ENCODE data around the gene CACNA2D3. TPM values are rescaled to one million over a fixed set of nuclear protein-coding genes. Genes with fewer than 3 reads are reported as not detected.
"Not testable (repeated sequence)": the region's sequence is repeated elsewhere in the genome, so short reads cannot be mapped to it uniquely, and the experiment has no call there.

Gene CACNA2D3
- total RNA-seq (2014; rRNA removed; shearing (Covaris generic)): 1.6 TPM in 2 replicates

DNA sequence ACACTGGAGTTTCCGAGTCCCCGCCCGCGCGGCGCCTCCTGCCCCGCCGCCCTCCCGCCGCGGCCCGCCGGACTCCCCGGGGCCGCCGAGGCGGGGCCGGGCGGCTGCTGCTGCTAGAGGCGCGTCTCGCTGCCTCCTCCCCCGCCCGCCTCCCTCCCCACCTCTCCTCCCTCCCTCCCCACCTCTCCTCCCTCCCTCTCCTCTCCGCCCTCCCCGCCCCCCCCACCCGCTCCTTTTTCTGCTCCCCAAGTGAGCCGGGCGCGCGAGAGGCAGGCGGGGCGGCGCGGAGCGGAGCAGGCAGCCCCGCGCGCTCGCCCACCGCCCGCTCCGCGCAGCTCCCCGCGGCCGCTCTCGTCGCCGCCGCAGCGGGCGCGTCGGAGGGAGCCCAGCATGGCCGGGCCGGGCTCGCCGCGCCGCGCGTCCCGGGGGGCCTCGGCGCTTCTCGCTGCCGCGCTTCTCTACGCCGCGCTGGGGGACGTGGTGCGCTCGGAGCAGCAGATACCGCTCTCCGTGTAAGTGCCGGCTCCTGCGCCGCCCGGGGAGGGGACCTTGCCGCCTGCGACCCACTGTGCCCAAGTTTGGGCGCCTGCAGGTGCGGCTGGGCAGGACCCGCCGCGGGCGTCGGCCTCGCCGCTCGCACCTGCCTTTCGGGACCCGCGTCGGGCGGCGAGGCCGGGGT, at the start of gene CACNA2D3:
Gene CACNA2D3, plus strand, starts transcription at position 229 of the 679 bp plus-strand sequence.
- peak; percentile 82 for DNase-seq
- no peaks in the 10 kb centered on the region for H3K36me3 ChIP-seq (replicated peaks; ENCODE audit: control insufficient read depth, insufficient read depth, low read length)
- H3K4me3 ChIP-seq (ENCODE audit: insufficient read depth, low read depth, low read length): peak within 1 kb of the TSS; percentile 67
- H3K27me3 ChIP-seq (ENCODE audit: control insufficient read depth, insufficient read depth, low read length): peaks cover 57% of the 10 kb centered on the region

GRCh38 chr3:54073386-54073785, 49.0 kb upstream of the CACNA2D3 start:
- no peaks in the 10 kb centered on the region for H3K27me3 ChIP-seq (ENCODE audit: control insufficient read depth, insufficient read depth, low read length)
- no peak for DNase-seq
- H3K4me3 ChIP-seq (ENCODE audit: insufficient read depth, low read depth, low read length): no peak overlapping the region
- no peaks in the 10 kb centered on the region for H3K36me3 ChIP-seq (replicated peaks; ENCODE audit: control insufficient read depth, insufficient read depth, low read length)

DNA sequence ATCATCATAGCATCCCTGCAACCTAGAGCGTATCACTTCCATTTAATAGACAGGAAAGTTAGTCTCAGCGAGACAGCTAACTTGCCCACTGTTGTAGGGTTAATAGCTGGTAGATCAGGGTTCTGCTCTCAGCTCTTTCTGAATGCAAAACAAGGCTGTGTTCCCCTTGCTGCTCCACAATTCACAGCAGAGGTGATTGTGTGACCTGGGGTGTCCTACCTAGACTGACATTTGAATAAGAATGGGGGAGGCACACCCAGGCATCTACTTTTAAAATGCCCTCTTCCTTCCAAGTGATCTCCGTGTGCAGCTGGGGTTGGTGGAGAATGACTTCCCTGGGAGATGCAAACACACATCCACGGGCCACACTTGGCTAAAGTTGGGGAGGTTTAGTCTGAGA, 43.0 kb upstream of the CACNA2D3 start:
- H3K27me3 ChIP-seq (ENCODE audit: control insufficient read depth, insufficient read depth, low read length): no peaks in the 10 kb centered on the region
- peak; percentile 45 for DNase-seq
- H3K4me3 ChIP-seq (ENCODE audit: insufficient read depth, low read depth, low read length): no peak overlapping the region
- H3K36me3 ChIP-seq (replicated peaks; ENCODE audit: control insufficient read depth, insufficient read depth, low read length): no peaks in the 10 kb centered on the region

DNA sequence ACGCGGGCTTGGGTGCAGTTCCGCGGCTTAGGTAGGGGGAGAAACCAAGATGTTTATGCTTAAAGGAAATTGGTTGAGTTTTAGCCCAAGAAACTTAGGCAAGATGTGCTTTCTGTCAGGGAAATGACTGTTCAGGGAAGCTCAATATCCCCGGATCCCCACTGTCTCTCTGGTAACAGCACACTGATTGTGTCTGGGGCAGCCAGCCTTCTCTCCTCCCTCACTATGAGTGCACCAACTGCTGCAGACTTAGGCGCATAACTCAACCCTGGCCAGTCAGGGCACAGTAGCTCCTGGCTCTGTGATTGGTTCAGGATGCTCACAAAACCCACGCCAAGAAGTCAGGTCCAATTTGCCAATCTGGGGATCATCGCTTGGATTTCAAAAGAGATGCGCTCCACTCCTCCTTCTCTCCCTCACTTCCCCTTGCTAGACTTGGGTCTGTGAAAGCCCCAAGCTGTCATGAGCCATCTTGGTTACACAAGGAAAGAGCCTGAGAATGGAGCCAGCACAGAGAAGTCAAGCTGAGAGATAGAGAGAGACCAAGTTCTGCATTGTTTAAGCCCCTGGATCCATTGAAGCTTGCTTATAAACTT, 42.5 kb upstream of the CACNA2D3 start:
- Histone ChIP-seq H3K36me3 (replicated peaks; ENCODE audit: control insufficient read depth, insufficient read depth, low read length) (no peaks in the 10 kb centered on the region), H3K27me3 (ENCODE audit: control insufficient read depth, insufficient read depth, low read length) (no peaks in the 10 kb centered on the region), H3K4me3 (ENCODE audit: insufficient read depth, low read depth, low read length) (no peak overlapping the region)
- DNase-seq: no peak

DNA sequence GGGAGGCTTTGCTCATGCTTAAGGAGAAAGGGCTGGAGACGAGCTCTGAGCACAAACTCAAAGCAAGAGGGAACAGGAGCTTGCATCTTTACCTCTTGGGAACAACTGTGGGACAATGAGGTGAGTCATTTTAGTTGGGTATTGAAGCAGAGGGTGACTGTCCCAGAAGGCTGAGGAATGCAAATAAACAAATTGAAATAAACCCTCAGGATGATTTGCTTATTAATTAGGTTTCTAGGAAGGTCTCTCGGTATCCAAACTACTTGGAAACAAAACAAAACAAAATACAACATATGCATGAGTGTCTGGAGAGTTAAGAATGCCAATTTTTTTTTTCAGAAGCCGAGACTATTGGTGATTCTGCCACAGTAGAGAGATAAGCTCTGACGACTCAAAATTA, 38.4 kb upstream of the CACNA2D3 start:
- Histone ChIP-seq H3K27me3 (ENCODE audit: control insufficient read depth, insufficient read depth, low read length) (peaks cover 10% of the 10 kb centered on the region), H3K36me3 (replicated peaks; ENCODE audit: control insufficient read depth, insufficient read depth, low read length) (no peaks in the 10 kb centered on the region), H3K4me3 (ENCODE audit: insufficient read depth, low read depth, low read length) (no peak overlapping the region)
- DNase-seq: no peak

DNA sequence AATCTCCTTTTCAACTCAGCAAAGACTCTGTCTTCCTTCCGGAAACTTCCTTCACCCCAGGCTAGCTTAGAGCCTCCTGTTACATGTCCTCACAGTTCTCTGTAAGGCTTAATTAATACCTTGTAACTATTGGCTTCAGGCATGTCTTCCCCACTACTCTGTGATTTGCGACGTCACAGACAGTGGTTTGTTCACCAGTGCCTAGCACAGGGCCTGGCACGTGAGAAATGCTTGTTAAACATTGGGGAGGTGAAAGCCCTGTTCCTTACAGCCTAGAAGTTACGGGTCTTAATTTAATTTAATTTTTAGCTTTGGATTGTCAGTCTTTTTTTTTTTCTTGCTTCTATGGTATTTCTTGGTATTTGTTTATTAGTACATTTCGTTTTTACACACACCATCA, 36.4 kb upstream of the CACNA2D3 start:
- peaks cover 10% of the 10 kb centered on the region for H3K27me3 ChIP-seq (ENCODE audit: control insufficient read depth, insufficient read depth, low read length)
- H3K4me3 ChIP-seq (ENCODE audit: insufficient read depth, low read depth, low read length): no peak overlapping the region
- no peak for DNase-seq
- no peaks in the 10 kb centered on the region for H3K36me3 ChIP-seq (replicated peaks; ENCODE audit: control insufficient read depth, insufficient read depth, low read length)

DNA sequence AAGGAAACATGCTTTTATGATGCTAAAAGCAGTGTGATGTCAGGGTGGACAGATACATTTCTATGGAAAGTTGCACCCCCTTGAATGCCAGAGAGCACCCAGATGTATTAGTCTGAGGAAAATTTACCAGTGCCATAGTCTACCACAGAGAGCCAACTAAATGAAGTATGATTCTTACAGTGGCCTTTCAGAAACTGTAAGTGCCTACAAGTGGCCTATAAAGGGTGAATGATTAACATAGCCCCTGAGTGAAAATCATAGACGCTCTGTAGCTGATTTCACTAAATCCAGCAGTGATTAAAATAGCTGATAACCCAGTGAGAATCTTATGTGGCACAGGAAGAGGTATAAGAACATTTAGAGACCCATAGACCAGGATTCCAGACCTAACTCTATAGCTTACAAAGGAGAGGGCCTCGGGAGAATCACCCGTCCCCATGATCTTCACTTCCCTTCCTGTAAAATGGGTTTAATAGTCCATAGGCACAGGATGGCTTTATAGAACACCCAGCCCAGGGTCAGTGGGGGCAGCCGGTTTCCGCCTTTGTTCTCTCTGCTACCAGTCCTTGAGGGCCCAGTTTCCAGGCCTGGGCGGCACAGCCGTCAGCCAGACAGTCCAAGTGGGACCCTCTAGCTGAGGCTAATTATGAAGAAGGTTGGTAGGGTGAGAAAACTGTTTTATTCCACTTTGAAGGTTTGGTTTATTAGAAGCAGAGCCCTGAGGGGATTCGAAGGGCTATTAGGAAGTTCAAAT, 35.5 kb upstream of the CACNA2D3 start:
- no peak overlapping the region for H3K4me3 ChIP-seq (ENCODE audit: insufficient read depth, low read depth, low read length)
- H3K27me3 ChIP-seq (ENCODE audit: control insufficient read depth, insufficient read depth, low read length): peaks cover 10% of the 10 kb centered on the region
- no peak for DNase-seq
- H3K36me3 ChIP-seq (replicated peaks; ENCODE audit: control insufficient read depth, insufficient read depth, low read length): no peaks in the 10 kb centered on the region

DNA sequence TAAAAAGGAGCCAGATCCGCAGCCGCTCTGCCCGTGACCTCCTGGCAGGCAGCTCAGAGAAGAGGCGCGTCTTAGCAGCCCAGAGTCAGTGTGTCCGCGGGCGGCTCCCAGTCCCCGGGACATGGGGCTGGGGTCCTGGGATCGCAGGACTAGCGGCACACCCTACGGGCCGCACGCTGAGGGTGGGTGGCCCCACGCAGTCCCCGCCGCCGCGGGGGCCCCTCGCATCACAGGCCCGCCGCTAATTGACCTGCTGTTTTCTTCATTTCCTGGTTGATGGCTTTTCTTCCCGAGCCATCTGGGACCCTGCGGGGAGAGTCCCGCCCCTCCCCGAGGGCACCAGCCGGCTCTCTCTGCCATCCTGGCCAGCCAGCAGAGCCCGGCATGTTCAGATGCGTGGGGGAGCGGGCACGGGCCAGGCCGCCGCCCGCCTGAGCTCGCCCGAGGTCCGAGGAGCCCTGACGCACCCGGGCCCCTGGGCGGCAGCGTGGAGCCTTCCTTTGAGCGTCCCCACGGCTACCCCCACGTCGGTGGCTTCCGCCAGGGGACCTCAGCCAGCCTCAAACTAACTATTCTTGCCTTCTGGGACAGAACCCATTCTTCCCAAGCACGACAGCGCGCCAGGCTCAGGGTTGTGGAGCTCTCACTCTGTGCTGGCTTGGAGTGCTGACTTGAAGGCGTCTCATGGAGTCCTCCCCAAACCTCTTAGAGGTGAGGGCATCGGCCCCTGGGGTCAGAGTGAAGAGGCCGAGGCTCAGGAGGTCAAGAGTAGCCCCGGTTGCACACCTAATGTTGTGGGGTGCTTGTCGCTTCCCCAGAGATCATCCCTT, 34.6 kb upstream of the CACNA2D3 start:
- peak overlapping the region; percentile 38 for H3K4me3 ChIP-seq (ENCODE audit: insufficient read depth, low read depth, low read length)
- peaks cover 10% of the 10 kb centered on the region for H3K27me3 ChIP-seq (ENCODE audit: control insufficient read depth, insufficient read depth, low read length)

DNA sequence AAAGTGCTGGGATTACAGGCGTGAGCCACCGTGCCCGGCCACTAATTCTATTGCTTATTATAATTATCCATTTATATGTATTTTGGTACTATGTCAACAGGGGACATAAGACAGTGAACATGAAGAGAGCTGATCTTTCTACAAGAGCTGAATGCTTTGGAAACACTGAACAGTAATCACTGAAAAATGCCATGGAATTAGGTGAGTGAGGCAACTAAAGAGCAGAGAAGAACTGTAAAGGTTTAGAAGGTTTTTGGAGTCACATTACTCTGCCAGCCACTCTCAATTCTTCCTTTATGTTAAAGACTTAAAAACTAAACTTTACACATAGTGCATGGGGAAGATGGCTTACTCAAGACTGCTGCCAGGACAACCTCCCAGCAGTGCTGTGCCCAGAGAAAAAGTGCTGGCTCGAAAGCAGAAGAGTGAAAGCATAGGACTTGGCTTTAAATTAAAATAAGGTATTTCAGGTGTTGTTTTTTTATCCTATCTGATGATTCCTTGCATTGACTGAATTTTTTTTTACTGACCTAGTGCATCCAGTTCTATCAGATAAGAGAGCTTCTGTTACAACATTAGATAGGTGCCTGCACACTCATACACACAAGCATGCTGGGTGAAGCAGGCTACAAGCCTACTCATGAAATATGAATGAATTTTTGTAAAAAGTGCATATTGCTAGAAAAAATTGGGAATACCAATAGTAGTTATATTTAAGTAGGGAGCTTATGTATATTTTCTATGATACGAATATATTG, 28.7 kb upstream of the CACNA2D3 start:
- Histone ChIP-seq H3K4me3 (ENCODE audit: insufficient read depth, low read depth, low read length) (no peak overlapping the region), H3K36me3 (replicated peaks; ENCODE audit: control insufficient read depth, insufficient read depth, low read length) (no peaks in the 10 kb centered on the region), H3K27me3 (ENCODE audit: control insufficient read depth, insufficient read depth, low read length) (peaks cover under 1% of the 10 kb centered on the region; the same call in 1 of the 2 replicates)
- DNase-seq: no peak

More for the DNA sequence above, 34.6 kb upstream of the CACNA2D3 start:
- H3K36me3 ChIP-seq (replicated peaks; ENCODE audit: control insufficient read depth, insufficient read depth, low read length): no peaks in the 10 kb centered on the region
- DNase-seq: peak; percentile 78

DNA sequence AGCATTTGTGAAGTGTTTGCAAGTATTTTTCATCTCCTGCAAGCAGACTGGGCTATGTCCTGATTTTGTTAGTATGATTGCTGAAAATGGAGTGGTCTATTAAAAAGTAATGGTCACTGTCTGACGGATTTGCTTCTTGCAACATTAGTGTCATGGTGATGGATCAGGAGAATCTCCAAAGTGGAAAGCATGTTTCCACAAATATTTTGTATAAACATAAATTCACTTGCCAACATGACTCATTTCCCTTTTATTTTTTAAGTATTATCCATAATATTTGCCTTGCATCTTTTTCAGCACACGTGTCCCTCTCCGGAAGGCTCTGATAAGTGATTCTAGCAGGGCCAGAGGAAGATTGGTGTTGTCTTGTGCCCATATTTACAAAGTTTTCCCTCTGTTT, 27.4 kb upstream of the CACNA2D3 start:
- H3K36me3 ChIP-seq (replicated peaks; ENCODE audit: control insufficient read depth, insufficient read depth, low read length): no peaks in the 10 kb centered on the region
- DNase-seq: no peak

DNA sequence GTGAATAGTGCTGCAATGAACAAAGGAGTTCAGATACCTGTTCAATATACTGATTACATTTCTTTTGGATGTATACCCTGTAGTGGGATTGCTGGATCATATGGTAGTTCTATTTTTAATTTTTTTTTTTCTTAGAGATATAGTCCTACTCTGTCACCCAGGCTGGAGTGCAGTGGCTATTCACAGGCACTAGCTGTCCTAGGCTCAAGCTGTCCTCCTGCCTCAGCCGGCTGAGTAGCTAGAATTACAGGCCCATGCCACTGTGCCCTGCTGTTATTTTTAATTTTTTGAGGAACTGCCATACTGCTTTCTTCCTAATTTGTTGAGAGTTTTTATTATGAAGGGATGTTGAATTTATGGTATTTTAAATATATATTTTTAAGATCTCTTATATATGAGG, 23.0 kb upstream of the CACNA2D3 start:
- DNase-seq: no peak
- H3K36me3 ChIP-seq (replicated peaks; ENCODE audit: control insufficient read depth, insufficient read depth, low read length): no peaks in the 10 kb centered on the region
- H3K4me3 ChIP-seq (ENCODE audit: insufficient read depth, low read depth, low read length): no peak overlapping the region
- H3K27me3 ChIP-seq (ENCODE audit: control insufficient read depth, insufficient read depth, low read length): no peaks in the 10 kb centered on the region

More for the DNA sequence above, 27.4 kb upstream of the CACNA2D3 start:
- Histone ChIP-seq H3K27me3 (ENCODE audit: control insufficient read depth, insufficient read depth, low read length) (no peaks in the 10 kb centered on the region), H3K4me3 (ENCODE audit: insufficient read depth, low read depth, low read length) (no peak overlapping the region)

DNA sequence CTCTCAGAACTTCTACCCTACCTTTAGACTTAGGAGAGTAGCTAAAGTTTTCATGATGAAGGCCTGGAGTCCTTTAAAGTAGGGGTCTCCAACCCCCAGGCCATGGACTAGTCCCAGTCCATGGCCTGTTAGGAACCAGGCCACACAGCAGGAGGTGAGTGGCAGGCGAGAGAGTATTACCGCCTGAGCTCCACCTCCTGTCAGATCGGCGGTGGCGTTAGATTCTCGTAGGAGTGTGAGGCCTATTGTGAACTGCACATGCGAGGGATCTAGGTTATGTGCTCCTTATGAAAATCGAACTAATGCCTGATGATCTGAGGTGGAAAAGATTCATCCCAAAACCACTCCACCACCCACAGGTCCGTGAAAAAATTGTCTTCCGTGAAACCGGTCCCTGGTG, 18.3 kb upstream of the CACNA2D3 start:
- H3K27me3 ChIP-seq (ENCODE audit: control insufficient read depth, insufficient read depth, low read length): no peaks in the 10 kb centered on the region
- DNase-seq: no peak
- H3K36me3 ChIP-seq (replicated peaks; ENCODE audit: control insufficient read depth, insufficient read depth, low read length): no peaks in the 10 kb centered on the region
- no peak overlapping the region for H3K4me3 ChIP-seq (ENCODE audit: insufficient read depth, low read depth, low read length)

DNA sequence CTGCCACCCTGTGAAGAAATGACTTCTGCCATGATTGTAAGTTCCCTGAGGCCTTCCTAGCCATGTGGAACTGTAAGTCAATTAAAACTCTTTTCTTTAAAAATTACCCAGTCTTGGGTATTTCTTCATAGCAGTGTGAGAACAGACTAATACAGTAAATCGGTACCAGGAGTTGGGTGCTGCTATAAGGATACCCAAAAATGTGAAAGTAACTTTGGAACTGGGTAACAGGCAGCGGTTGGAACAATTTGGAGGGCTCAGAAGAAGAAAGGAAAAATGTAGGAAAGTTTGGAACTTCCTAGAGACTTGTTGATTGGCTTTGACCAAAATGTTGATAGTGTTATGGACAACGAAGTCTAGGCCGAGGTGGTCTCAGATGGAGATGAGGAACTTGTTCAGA, 6.2 kb upstream of the CACNA2D3 start:
- H3K36me3 ChIP-seq (replicated peaks; ENCODE audit: control insufficient read depth, insufficient read depth, low read length); H3K4me3 ChIP-seq (ENCODE audit: insufficient read depth, low read depth, low read length); DNase-seq: not testable (repeated sequence)
- peaks cover 21% of the 10 kb centered on the region for H3K27me3 ChIP-seq (ENCODE audit: control insufficient read depth, insufficient read depth, low read length)

Measured in H7 (cell line).